Adrenal gland (tissue), 12 donors: ENCODE data around the gene APBA1. TPM values are rescaled to one million over a fixed set of nuclear protein-coding genes. Genes with fewer than 3 reads are reported as not detected.

Experiments used
- DNase-seq, 7 donors: peaks; one replicate each; pipeline ENCODE4 v3.0.0-alpha.2; 2019 to 2020
- H3K27ac ChIP-seq, 5 donors: fragments of 200-600 bp; sonication (generic) in 4 of 5; 1 replicate in 3 of 5; 2 replicates in 2 of 5; pipeline versions ENCODE4 v1.5.1 to v1.8.0; 2016 to 2020; ENCODE audit warnings: mild to moderate bottlenecking in 1 of 5
- H3K27me3 ChIP-seq: fragments of 200-600 bp; 2 replicates; pipeline ENCODE4 v1.8.0; 2021
- H3K36me3 ChIP-seq, 2 donors: fragments of 200-600 bp; replicated peaks in 1 of 2; 1 replicate in 1 of 2; 2 replicates in 1 of 2; pipeline versions ENCODE4 v1.5.1 to v1.8.0; 2018 to 2022
- H3K4me1 ChIP-seq, 2 donors: fragments of 200-600 bp; replicated peaks in 1 of 2; 1 replicate in 1 of 2; 2 replicates in 1 of 2; pipeline versions ENCODE4 v1.5.1 to v1.8.0; 2018 to 2021
- H3K4me3 ChIP-seq, 4 donors: fragments of 200-600 bp; sonication (generic) in 3 of 4; one replicate each; pipeline ENCODE4 v1.5.1; 2016 to 2018
- H3K9me3 ChIP-seq, 3 donors: fragments of 200-600 bp; sonication (generic) in 1 of 3; replicated peaks in 1 of 3; 1 replicate in 2 of 3; 2 replicates in 1 of 3; pipeline versions ENCODE4 v1.5.1 to v1.8.0; 2016 to 2021
- POLR2A ChIP-seq, 2 donors: fragments of 450-650 bp; IDR thresholded peaks; one replicate each; pipeline ENCODE4 v1.6.1; 2017; ENCODE audit warnings: antibody characterized with exemption in 2 of 2, mild to moderate bottlenecking in 2 of 2, moderate library complexity in 1 of 2
- WGBS, 4 donors: extraction: QIAGEN DNeasy Blood & Tissue Kit in 2 of 4; methylation state at CpG; one replicate each; pipeline versions ENCODE4 v1.1.5 to v1.1.7; 2013 to 2017; 5-methylcytosine and 5-hydroxymethylcytosine counted together
- intact Hi-C, 2 donors: fragments of 100-400 bp; cut with DNase I; formaldehyde crosslinking; loops; one replicate each; pipeline versions ENCODE4 v1.14.1 to v1.15.0; 2022 to 2023
- polyA plus RNA-seq, 3 donors: library from polyadenylated mRNA; stranded (reverse); fragments of 200-250 nt in 2 of 3; fragments of 350-450 nt in 1 of 3; fragmentation: Illumina TruSeq in 1 of 3; extraction: RNeasy Lipid Tissue Mini Kit (QIAGEN cat#74804) in 1 of 3; gene quantifications; one replicate each; pipeline ENCODE4 v1.2.3, GENCODE V29; 2013 to 2014
- total RNA-seq, 9 donors: library from RNA; depleted of rRNA in 4 of 9; stranded (reverse); fragments of >200 nt in 4 of 9; fragments of 120-200 nt in 1 of 9; fragmentation: NEBNext Ultra II Directional in 1 of 9; extraction: Animal tissue kit (Norgen Biotek cat#: 25700) in 1 of 9; gene quantifications; one replicate each; pipeline versions ENCODE4 v1.1.0 to v1.2.4, GENCODE V29; 2013 to 2023
- TF ChIP-seq, protein P1 (sequence below), 6 experiments: fragments of 450-650 bp in 4 of 6; fragments of 200-600 bp in 2 of 6; sonication (generic) in 1 of 6; IDR thresholded peaks; 1 replicate in 5 of 6; 2 replicates in 1 of 6; pipeline versions ENCODE4 v1.5.1 to v1.8.0; 2016 to 2021; ENCODE audit warnings: antibody characterized with exemption in 6 of 6, mild to moderate bottlenecking in 2 of 6, moderate library complexity in 1 of 6
- donor health status: healthy with polysubstance abuse.
- donor health status: Bipolar disorder and iron deficiency.
- donor health status: DM: yes; HTN: yes; CAD: no.
- donor health status: DM: no; HTN: no; CAD: no.
- donor health status: DM: no; HTN: no; CAD: no.
- donor health status: DM: yes; HTN: yes; CAD: no.

The APBA1 gene
- total and polyA plus RNA-seq, 12 donors, result 0.64 to 6.4 (median 3.5) TPM

DNA sequence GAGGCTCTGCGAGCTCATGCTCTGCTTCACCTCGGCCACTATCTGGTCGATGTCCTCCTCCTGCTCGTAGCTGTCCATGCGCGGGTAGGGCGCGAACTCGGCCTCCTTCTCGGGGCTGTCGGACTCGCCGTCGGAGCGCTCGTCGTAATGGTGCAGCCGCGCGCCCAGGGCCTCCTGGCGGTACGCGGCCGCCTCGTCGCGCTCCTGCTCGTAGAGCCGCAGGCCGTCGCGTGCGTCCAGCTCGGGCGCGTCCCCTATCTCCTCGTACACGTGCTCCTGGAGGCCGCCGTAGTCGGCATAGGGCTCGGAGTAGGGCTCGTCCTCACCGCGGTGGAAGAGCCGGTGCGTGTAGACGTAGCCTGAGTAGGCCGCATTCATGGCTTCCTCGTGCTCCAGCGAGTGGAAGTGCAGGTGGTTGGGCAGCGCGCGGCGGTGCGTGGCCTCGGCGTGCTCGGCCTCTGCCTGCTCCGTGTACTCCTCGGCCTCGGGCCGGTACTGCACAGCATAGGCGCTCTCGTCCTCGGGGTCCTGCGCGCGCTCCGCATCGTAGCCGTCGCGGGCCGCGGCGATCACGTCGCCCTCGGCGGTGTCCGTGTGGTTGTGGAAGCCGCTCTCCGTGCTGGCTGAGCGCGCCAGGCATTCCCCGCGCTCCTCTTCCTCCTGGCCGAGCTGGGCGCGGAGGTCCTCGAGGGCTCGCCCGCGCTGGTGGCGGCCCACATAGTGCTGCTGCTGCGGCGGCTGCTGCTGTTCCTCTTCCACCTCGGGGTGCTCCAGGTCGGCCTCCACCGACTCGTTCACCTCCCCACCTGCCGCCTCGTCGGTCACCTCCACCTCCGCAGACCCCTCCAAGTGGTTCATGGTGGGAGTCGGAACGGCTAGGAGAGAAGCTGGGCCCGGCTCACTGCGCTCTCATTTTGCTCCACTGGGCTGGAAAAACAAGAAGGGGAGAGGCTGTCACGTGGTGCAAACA lies 155.5 kb downstream of the APBA1 start:
- no peak for TF ChIP-seq POLR2A (IDR thresholded peaks at IDR 0.05)
- TF ChIP-seq, protein P1, sequence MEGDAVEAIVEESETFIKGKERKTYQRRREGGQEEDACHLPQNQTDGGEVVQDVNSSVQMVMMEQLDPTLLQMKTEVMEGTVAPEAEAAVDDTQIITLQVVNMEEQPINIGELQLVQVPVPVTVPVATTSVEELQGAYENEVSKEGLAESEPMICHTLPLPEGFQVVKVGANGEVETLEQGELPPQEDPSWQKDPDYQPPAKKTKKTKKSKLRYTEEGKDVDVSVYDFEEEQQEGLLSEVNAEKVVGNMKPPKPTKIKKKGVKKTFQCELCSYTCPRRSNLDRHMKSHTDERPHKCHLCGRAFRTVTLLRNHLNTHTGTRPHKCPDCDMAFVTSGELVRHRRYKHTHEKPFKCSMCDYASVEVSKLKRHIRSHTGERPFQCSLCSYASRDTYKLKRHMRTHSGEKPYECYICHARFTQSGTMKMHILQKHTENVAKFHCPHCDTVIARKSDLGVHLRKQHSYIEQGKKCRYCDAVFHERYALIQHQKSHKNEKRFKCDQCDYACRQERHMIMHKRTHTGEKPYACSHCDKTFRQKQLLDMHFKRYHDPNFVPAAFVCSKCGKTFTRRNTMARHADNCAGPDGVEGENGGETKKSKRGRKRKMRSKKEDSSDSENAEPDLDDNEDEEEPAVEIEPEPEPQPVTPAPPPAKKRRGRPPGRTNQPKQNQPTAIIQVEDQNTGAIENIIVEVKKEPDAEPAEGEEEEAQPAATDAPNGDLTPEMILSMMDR (IDR thresholded peaks at IDR 0.05), result no peak

DNA sequence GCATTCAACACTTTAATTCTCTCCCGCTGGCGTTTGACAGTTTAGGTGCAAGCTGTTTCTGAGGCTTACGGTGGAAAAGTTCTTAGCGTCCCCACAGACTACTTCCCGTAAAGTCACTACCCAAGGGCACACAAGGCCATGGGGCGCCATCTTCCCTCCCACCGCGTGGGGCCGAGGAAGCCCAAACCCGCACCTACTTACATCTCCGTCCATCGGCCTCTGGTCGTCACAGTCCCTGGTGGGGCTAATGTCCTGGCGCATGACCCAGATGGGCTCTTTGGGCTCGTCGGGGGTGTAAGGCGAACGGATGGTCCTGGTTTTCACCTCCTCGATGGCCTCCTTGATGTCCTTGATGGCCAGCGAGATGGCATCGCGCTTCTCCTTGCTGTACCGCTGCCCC lies 156.4 kb downstream of the APBA1 start:
- no peak overlapping the region for H3K27ac ChIP-seq
- H3K4me3 ChIP-seq, result no peak overlapping the region
- intact Hi-C loops, result no loop called here
- no peak for TF ChIP-seq POLR2A (IDR thresholded peaks at IDR 0.05)
- TF ChIP-seq, protein P1 (IDR thresholded peaks at IDR 0.05), result no peak
- H3K27me3 ChIP-seq, result no peaks in the 10 kb centered on the region
- no peaks in the 10 kb centered on the region for H3K36me3 ChIP-seq
- H3K4me1 ChIP-seq, result no peaks in the 10 kb centered on the region
- no peaks in the 10 kb centered on the region for H3K9me3 ChIP-seq
- WGBS, 4 donors, result 93 to 98% (median 95%) methylated on average over 23 of the region's 23 CpGs
- DNase-seq, result no peak

More for the DNA sequence above, 155.5 kb downstream of the APBA1 start:
- Histone ChIP-seq H3K27me3 (no peaks in the 10 kb centered on the region), H3K4me3 (no peak overlapping the region), H3K36me3 (no peaks in the 10 kb centered on the region), H3K9me3 (no peaks in the 10 kb centered on the region), H3K4me1 (no peaks in the 10 kb centered on the region), H3K27ac (no peak overlapping the region)
- 86 to 93% (median 90%) methylated on average over 44 to 111 of the region's 111 CpGs for WGBS, 4 donors
- DNase-seq, result no peak
- intact Hi-C loops, result no loop called here

GRCh38 chr9:69513141-69513820 lies 158.9 kb downstream of the APBA1 start:
- H3K9me3 ChIP-seq, result no peaks in the 10 kb centered on the region
- H3K4me3 ChIP-seq, result no peak overlapping the region
- no peak for DNase-seq
- H3K4me1 ChIP-seq, result no peaks in the 10 kb centered on the region
- intact Hi-C loops, result no loop called here
- WGBS, 4 donors, result 65 to 66% (median 65%) methylated on average over 3 of the region's 3 CpGs
- no peaks in the 10 kb centered on the region for H3K27me3 ChIP-seq
- no peak for TF ChIP-seq POLR2A (IDR thresholded peaks at IDR 0.05)
- TF ChIP-seq, protein P1 (IDR thresholded peaks at IDR 0.05), result no peak
- no peak overlapping the region for H3K27ac ChIP-seq
- H3K36me3 ChIP-seq, result no peaks in the 10 kb centered on the region

GRCh38 chr9:69504058-69504457 lies 168.1 kb downstream of the APBA1 start:
- H3K4me3 ChIP-seq, result no peak overlapping the region
- DNase-seq, result no peak
- no peaks in the 10 kb centered on the region for H3K36me3 ChIP-seq
- intact Hi-C loops, result no loop called here
- H3K4me1 ChIP-seq, result no peaks in the 10 kb centered on the region
- no peak for TF ChIP-seq POLR2A (IDR thresholded peaks at IDR 0.05)
- TF ChIP-seq, protein P1 (IDR thresholded peaks at IDR 0.05), result no peak
- 82 to 93% (median 87%) methylated on average over 1 of the region's 1 CpG for WGBS, 4 donors
- no peak overlapping the region for H3K27ac ChIP-seq
- no peaks in the 10 kb centered on the region for H3K9me3 ChIP-seq
- H3K27me3 ChIP-seq, result no peaks in the 10 kb centered on the region
